ENCODE measurements around the gene ARHGEF4. TPM values are rescaled to one million over a fixed set of nuclear protein-coding genes. Genes with fewer than 3 reads are reported as not detected.

ARHGEF4 gene
- total and polyA plus RNA-seq, 2 experiments from 2014 or later: 4.6 to 16.6 TPM

DNA sequence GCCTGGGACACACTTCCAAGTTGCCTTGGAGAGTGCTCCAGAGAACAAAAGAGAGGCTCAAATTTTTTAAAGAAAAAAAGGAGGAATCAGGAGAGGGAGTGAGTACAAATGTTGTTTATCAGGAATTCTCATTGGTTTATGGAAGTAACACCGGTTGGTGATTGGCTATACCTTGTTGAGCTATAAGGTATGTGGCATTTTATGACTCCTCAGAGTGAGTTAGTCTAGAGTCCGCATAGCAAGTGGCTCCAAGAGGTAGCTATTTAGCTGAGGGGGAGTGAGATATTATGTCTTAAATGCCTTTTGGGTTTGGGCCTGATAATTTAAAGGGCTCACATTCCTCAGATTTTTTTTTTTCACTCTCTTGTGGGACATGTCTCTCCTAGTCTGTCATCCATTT lies 85.7 kb downstream of the ARHGEF4 start:
- H3K4me1 Mint-ChIP-seq: peaks cover 15% of the 10 kb centered on the region
- no peaks in the 10 kb centered on the region for H4K20me1 ChIP-seq (replicated peaks; ENCODE audit: insufficient read depth)
- H3K79me2 ChIP-seq (replicated peaks; ENCODE audit: insufficient read depth): no peaks in the 10 kb centered on the region
- no peak overlapping the region for H3K27ac Mint-ChIP-seq
- no peaks in the 10 kb centered on the region for H3F3A ChIP-seq (replicated peaks; ENCODE audit: low read depth)
- no peak overlapping the region for H3K4me3 Mint-ChIP-seq
- no peak overlapping the region for H2AFZ ChIP-seq
- H3K4me1 ChIP-seq (ENCODE audit: insufficient read depth): peaks cover 5% of the 10 kb centered on the region; the same call in 1 of the 2 replicates
- H3K27me3 Mint-ChIP-seq (ENCODE audit: insufficient read depth, low read depth, poor library complexity): peaks cover 3% of the 10 kb centered on the region
- peaks cover 29% of the 10 kb centered on the region for H3K9me3 Mint-ChIP-seq
- H3K9me2 ChIP-seq (ENCODE audit: insufficient read depth): no peaks in the 10 kb centered on the region
- no peak for TF ChIP-seq ZNF114 (CRISPR knock-in tag; IDR thresholded peaks at IDR 0.05)
- no peak for TF ChIP-seq POLR2AphosphoS5 (IDR thresholded peaks at IDR 0.05; ENCODE audit: low read depth)
- TF ChIP-seq, protein P1, sequence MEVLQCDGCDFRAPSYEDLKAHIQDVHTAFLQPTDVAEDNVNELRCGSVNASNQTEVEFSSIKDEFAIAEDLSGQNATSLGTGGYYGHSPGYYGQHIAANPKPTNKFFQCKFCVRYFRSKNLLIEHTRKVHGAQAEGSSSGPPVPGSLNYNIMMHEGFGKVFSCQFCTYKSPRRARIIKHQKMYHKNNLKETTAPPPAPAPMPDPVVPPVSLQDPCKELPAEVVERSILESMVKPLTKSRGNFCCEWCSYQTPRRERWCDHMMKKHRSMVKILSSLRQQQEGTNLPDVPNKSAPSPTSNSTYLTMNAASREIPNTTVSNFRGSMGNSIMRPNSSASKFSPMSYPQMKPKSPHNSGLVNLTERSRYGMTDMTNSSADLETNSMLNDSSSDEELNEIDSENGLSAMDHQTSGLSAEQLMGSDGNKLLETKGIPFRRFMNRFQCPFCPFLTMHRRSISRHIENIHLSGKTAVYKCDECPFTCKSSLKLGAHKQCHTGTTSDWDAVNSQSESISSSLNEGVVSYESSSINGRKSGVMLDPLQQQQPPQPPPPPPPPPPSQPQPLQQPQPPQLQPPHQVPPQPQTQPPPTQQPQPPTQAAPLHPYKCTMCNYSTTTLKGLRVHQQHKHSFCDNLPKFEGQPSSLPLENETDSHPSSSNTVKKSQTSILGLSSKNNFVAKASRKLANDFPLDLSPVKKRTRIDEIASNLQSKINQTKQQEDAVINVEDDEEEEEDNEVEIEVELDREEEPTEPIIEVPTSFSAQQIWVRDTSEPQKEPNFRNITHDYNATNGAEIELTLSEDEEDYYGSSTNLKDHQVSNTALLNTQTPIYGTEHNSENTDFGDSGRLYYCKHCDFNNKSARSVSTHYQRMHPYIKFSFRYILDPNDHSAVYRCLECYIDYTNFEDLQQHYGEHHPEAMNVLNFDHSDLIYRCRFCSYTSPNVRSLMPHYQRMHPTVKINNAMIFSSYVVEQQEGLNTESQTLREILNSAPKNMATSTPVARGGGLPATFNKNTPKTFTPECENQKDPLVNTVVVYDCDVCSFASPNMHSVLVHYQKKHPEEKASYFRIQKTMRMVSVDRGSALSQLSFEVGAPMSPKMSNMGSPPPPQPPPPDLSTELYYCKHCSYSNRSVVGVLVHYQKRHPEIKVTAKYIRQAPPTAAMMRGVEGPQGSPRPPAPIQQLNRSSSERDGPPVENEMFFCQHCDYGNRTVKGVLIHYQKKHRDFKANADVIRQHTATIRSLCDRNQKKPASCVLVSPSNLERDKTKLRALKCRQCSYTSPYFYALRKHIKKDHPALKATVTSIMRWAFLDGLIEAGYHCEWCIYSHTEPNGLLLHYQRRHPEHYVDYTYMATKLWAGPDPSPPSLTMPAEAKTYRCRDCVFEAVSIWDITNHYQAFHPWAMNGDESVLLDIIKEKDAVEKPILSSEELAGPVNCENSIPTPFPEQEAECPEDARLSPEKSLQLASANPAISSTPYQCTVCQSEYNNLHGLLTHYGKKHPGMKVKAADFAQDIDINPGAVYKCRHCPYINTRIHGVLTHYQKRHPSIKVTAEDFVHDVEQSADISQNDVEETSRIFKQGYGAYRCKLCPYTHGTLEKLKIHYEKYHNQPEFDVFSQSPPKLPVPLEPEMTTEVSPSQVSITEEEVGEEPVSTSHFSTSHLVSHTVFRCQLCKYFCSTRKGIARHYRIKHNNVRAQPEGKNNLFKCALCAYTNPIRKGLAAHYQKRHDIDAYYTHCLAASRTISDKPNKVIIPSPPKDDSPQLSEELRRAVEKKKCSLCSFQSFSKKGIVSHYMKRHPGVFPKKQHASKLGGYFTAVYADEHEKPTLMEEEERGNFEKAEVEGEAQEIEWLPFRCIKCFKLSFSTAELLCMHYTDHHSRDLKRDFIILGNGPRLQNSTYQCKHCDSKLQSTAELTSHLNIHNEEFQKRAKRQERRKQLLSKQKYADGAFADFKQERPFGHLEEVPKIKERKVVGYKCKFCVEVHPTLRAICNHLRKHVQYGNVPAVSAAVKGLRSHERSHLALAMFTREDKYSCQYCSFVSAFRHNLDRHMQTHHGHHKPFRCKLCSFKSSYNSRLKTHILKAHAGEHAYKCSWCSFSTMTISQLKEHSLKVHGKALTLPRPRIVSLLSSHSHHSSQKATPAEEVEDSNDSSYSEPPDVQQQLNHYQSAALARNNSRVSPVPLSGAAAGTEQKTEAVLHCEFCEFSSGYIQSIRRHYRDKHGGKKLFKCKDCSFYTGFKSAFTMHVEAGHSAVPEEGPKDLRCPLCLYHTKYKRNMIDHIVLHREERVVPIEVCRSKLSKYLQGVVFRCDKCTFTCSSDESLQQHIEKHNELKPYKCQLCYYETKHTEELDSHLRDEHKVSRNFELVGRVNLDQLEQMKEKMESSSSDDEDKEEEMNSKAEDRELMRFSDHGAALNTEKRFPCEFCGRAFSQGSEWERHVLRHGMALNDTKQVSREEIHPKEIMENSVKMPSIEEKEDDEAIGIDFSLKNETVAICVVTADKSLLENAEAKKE (CRISPR knock-in tag; IDR thresholded peaks at IDR 0.05): no peak
- TF ChIP-seq EZH2phosphoT487 (IDR thresholded peaks at IDR 0.05; ENCODE audit: unreplicated experiment): no peak
- TF ChIP-seq ZNF331 (CRISPR knock-in tag; IDR thresholded peaks at IDR 0.05; ENCODE audit: low read depth): no peak
- TF ChIP-seq, protein P2, sequence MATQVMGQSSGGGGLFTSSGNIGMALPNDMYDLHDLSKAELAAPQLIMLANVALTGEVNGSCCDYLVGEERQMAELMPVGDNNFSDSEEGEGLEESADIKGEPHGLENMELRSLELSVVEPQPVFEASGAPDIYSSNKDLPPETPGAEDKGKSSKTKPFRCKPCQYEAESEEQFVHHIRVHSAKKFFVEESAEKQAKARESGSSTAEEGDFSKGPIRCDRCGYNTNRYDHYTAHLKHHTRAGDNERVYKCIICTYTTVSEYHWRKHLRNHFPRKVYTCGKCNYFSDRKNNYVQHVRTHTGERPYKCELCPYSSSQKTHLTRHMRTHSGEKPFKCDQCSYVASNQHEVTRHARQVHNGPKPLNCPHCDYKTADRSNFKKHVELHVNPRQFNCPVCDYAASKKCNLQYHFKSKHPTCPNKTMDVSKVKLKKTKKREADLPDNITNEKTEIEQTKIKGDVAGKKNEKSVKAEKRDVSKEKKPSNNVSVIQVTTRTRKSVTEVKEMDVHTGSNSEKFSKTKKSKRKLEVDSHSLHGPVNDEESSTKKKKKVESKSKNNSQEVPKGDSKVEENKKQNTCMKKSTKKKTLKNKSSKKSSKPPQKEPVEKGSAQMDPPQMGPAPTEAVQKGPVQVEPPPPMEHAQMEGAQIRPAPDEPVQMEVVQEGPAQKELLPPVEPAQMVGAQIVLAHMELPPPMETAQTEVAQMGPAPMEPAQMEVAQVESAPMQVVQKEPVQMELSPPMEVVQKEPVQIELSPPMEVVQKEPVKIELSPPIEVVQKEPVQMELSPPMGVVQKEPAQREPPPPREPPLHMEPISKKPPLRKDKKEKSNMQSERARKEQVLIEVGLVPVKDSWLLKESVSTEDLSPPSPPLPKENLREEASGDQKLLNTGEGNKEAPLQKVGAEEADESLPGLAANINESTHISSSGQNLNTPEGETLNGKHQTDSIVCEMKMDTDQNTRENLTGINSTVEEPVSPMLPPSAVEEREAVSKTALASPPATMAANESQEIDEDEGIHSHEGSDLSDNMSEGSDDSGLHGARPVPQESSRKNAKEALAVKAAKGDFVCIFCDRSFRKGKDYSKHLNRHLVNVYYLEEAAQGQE (IDR thresholded peaks at IDR 0.05; ENCODE audit: unreplicated experiment): no peak
- TF ChIP-seq, protein P3, sequence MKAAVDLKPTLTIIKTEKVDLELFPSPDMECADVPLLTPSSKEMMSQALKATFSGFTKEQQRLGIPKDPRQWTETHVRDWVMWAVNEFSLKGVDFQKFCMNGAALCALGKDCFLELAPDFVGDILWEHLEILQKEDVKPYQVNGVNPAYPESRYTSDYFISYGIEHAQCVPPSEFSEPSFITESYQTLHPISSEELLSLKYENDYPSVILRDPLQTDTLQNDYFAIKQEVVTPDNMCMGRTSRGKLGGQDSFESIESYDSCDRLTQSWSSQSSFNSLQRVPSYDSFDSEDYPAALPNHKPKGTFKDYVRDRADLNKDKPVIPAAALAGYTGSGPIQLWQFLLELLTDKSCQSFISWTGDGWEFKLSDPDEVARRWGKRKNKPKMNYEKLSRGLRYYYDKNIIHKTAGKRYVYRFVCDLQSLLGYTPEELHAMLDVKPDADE (IDR thresholded peaks at IDR 0.05): no peak
- H3K27me3 ChIP-seq (ENCODE audit: insufficient read depth): no peaks in the 10 kb centered on the region
- H3K4me2 ChIP-seq: no peak overlapping the region
- DNase-seq (ENCODE audit: low spot score): no peak
- H3K36me3 ChIP-seq (ENCODE audit: insufficient read depth): 0 out of 2 replicates have a peak, but pooled peaks cover 4% of the 10 kb centered on the region
- H3K36me3 Mint-ChIP-seq (ENCODE audit: low read depth): peaks cover 23% of the 10 kb centered on the region
- no peak overlapping the region for H3K27ac ChIP-seq (ENCODE audit: low read depth)
- no peak overlapping the region for H3K4me3 ChIP-seq
- ATAC-seq: no peak

All from GM23338 (cell line).